Tibial artery (tissue), 4 donors: ENCODE measurements around the gene LLGL1.

Experiments
- DNase-seq, 2 donors: peaks; one replicate each; pipeline ENCODE4 v3.0.0-alpha.2; 2019
- H3K27ac ChIP-seq, 2 donors: fragments of 200-600 bp; sonication (generic) in 1 of 2; 1 replicate in 1 of 2; 2 replicates in 1 of 2; pipeline ENCODE4 v1.5.1; 2018 to 2019; ENCODE audit warnings: mild to moderate bottlenecking in 1 of 2
- H3K27me3 ChIP-seq, 2 donors: fragments of 200-600 bp; sonication (generic) in 1 of 2; one replicate each; pipeline versions ENCODE4 v1.5.1 to v1.6.0; 2016 to 2019
- H3K36me3 ChIP-seq, 3 donors: fragments of 200-600 bp; sonication (generic) in 2 of 3; one replicate each; pipeline ENCODE4 v1.5.1; 2016 to 2019; ENCODE audit warnings: mild to moderate bottlenecking in 2 of 3
- H3K4me1 ChIP-seq, 4 donors: fragments of 200-600 bp; sonication (generic) in 2 of 4; 1 replicate in 3 of 4; 2 replicates in 1 of 4; pipeline ENCODE4 v1.5.1; 2016 to 2019
- H3K4me3 ChIP-seq, 2 donors: fragments of 200-600 bp; sonication (generic) in 1 of 2; 1 replicate in 1 of 2; 2 replicates in 1 of 2; pipeline ENCODE4 v1.5.1; 2018 to 2019; ENCODE audit warnings: mild to moderate bottlenecking in 2 of 2
- H3K9me3 ChIP-seq, 3 donors: fragments of 200-600 bp; sonication (generic) in 1 of 3; one replicate each; pipeline ENCODE4 v1.5.1; 2016 to 2019
- CTCF ChIP-seq, 2 experiments: fragments of 200-600 bp in 1 of 2; fragments of 450-650 bp in 1 of 2; IDR thresholded peaks; one replicate each; pipeline ENCODE4 v1.5.1; 2017 to 2019; ENCODE audit warnings: antibody characterized with exemption in 2 of 2, mild to moderate bottlenecking in 1 of 2, moderate library complexity in 1 of 2
- intact Hi-C: fragments of 100-400 bp; cut with DNase I; formaldehyde crosslinking; loops from one replicate; pipeline ENCODE4 v1.15.0; 2023; ENCODE audit warnings: low total_unique reads

Gene LLGL1

DNA sequence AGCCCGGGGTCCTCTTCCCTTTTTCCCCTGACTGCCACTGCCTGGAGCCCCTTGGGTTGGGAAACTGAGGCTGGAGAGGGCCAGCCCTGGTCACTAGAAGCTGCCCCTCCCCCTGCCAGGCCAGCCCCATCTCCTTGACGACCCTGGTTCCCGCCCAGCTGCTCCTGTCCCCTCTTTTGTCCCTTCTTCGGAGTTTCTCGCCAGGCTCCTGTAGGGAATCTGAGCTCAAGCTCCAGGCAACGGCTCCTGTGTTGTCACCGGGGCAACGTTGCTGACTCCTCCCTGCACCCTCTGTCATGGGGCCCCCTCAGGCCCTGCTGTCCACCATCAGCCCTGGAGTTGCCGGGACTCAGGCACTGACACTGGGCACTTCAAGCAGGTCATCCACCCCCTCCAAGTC is 5.7 kb downstream of the LLGL1 start:
- TF ChIP-seq CTCF (IDR thresholded peaks at IDR 0.05), result no peak
- Histone ChIP-seq H3K9me3 (no peaks in the 10 kb centered on the region), H3K27ac (no peak overlapping the region), H3K4me1 (peaks cover 0 to 22% (median 13%) of the 10 kb centered on the region in 4 donors), H3K4me3 (no peak overlapping the region), H3K36me3 (peaks cover 0 to 40% (median 27%) of the 10 kb centered on the region in 3 donors), H3K27me3 (no peaks in the 10 kb centered on the region)
- intact Hi-C loops, result no loop called here
- no peak for DNase-seq

GRCh38 chr17:18233803-18234518 is 8.5 kb downstream of the LLGL1 start:
- H3K4me3 ChIP-seq, result no peak overlapping the region
- no peaks in the 10 kb centered on the region for H3K27me3 ChIP-seq
- TF ChIP-seq CTCF (IDR thresholded peaks at IDR 0.05), result no peak
- H3K27ac ChIP-seq, result no peak overlapping the region
- peaks cover 13 to 68% (median 54%) of the 10 kb centered on the region in 3 donors for H3K36me3 ChIP-seq
- DNase-seq, result no peak
- H3K9me3 ChIP-seq, result no peaks in the 10 kb centered on the region
- peaks cover 0 to 13% (median 5%) of the 10 kb centered on the region in 4 donors for H3K4me1 ChIP-seq
- intact Hi-C loops, result no loop called here

- intact Hi-C loops, result no loop called here
- H3K27ac ChIP-seq, result peak overlapping the region; percentile 5 to 67
- H3K36me3 ChIP-seq, result peaks cover 13 to 77% (median 54%) of the 10 kb centered on the region in 3 donors
These were observed 9.5 kb downstream of the LLGL1 start for GRCh38 chr17:18234853-18235380.

DNA sequence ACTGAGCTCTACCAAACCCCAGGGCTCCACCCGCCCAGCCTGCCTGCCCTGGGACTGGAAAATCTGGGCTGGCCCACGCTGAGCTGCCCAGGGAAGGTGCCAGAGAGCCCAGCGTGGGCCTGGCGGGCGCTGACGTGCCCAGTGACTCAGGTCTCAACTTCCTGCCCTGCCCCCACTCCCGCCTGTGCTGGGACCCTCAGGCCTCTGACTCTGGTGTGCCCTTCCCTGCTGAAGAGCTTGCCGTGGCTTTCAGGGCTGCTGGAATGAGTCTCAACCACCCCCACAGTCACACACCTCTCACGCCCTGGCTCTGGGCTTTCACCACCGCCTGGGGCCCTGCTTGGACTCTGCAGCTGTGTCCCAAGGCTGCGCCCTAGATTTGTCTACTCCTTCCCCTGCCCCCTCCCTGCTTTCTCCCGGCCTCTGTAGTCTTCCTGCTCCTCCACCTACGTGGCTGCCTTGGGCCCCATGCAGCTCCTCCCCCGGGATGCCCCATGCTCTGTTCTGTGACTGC is 10.4 kb downstream of the LLGL1 start:
- TF ChIP-seq CTCF (IDR thresholded peaks at IDR 0.05), result no peak
- Histone ChIP-seq H3K36me3 (peaks cover 13 to 86% (median 54%) of the 10 kb centered on the region in 3 donors), H3K27me3 (no peaks in the 10 kb centered on the region), H3K4me3 (no peak overlapping the region), H3K27ac (peak overlapping the region; percentile 5 to 67), H3K4me1 (peaks cover 0 to 13% (median 5%) of the 10 kb centered on the region in 4 donors), H3K9me3 (no peaks in the 10 kb centered on the region)
- intact Hi-C loops, result no loop called here
- peak in 1 of 2 donors; percentile 77 for DNase-seq

More at GRCh38 chr17:18234853-18235380, 9.5 kb downstream of the LLGL1 start:
- TF ChIP-seq CTCF (IDR thresholded peaks at IDR 0.05), result no peak
- Histone ChIP-seq H3K4me1 (peaks cover 0 to 13% (median 5%) of the 10 kb centered on the region in 4 donors), H3K9me3 (no peaks in the 10 kb centered on the region), H3K4me3 (no peak overlapping the region), H3K27me3 (no peaks in the 10 kb centered on the region)
- no peak for DNase-seq

GRCh38 chr17:18236494-18236893 is 11.1 kb downstream of the LLGL1 start:
- Histone ChIP-seq H3K27ac (no peak overlapping the region), H3K4me1 (peaks cover 0 to 13% (median 5%) of the 10 kb centered on the region in 4 donors), H3K4me3 (no peak overlapping the region), H3K9me3 (no peaks in the 10 kb centered on the region), H3K27me3 (no peaks in the 10 kb centered on the region), H3K36me3 (peaks cover 13 to 93% (median 54%) of the 10 kb centered on the region in 3 donors)
- no peak for TF ChIP-seq CTCF (IDR thresholded peaks at IDR 0.05)
- intact Hi-C loops, result no loop called here
- DNase-seq, result no peak
